Activated B cell treated with CpG ODN at 0.5 μM for 24 hours (primary cell): ENCODE measurements around the gene WDR36. TPM values are rescaled to one million over a fixed set of nuclear protein-coding genes. Genes with fewer than 3 reads are reported as not detected.

Source experiments
- ATAC-seq: fragments of 200-7000 bp; cut with Tn5 transposase; one replicate; pipeline ENCODE4 v1.10.0; 2021; ENCODE audit warnings: low read depth, mild to moderate bottlenecking, moderate library complexity
- CTCF ChIA-PET: fragments of 350-600 bp; sonication (Branson Sonifier 250); formaldehyde crosslinking; loops from one replicate; lab custom pipeline; 2021; ENCODE audit warnings: antibody characterized with exemption; lab: Charles Lee
- POLR2A ChIA-PET: fragments of 350-600 bp; sonication (Branson Sonifier 250); formaldehyde crosslinking; loops from one replicate; lab custom pipeline; 2021; ENCODE audit warnings: antibody characterized with exemption; lab: Charles Lee
- DNase-seq: peaks from one replicate; pipeline ENCODE4 v3.0.0; 2022
- H3K27ac Mint-ChIP-seq: one replicate; pipeline ENCODE4 v1.8.0; 2020; ENCODE audit warnings: mixed read lengths
- H3K27me3 Mint-ChIP-seq: one replicate; pipeline ENCODE4 v1.8.0; 2021; ENCODE audit warnings: mixed read lengths
- H3K36me3 Mint-ChIP-seq: one replicate; pipeline ENCODE4 v1.8.0; 2021; ENCODE audit warnings: low read depth, mixed read lengths
- H3K4me1 Mint-ChIP-seq: one replicate; pipeline ENCODE4 v1.8.0; 2021; ENCODE audit warnings: mixed read lengths
- H3K4me3 Mint-ChIP-seq: one replicate; pipeline ENCODE4 v1.8.0; 2020; ENCODE audit warnings: mild to moderate bottlenecking, mixed read lengths
- H3K9me3 Mint-ChIP-seq: one replicate; pipeline ENCODE4 v1.8.0; 2020; ENCODE audit warnings: mixed read lengths
- CTCF ChIP-seq: fragments of 200-600 bp; IDR thresholded peaks from one replicate; pipeline ENCODE4 v1.8.0; 2022; ENCODE audit warnings: antibody characterized with exemption, mild to moderate bottlenecking
- intact Hi-C: fragments of 100-400 bp; cut with micrococcal nuclease; formaldehyde crosslinking; loops from one replicate; pipeline ENCODE4 v1.15.1; 2024
- total RNA-seq: library from RNA; stranded (reverse); gene quantifications from 2 replicates; pipeline ENCODE4 v1.2.3, GENCODE V29; 2022

WDR36 gene
- total RNA-seq, 1 donor from 2014 or later: 48.6 TPM

- no peaks in the 10 kb centered on the region for H3K27me3 Mint-ChIP-seq
- DNase-seq (no peak), ATAC-seq (no peak)
- H3K4me3 Mint-ChIP-seq: no peak overlapping the region
- intact Hi-C loops: no loop called here
- H3K4me1 Mint-ChIP-seq: no peaks in the 10 kb centered on the region
- TF ChIP-seq CTCF: no peak
- peaks cover 51% of the 10 kb centered on the region for H3K36me3 Mint-ChIP-seq
- H3K27ac Mint-ChIP-seq: no peak overlapping the region
- CTCF ChIA-PET: no interaction called here
- POLR2A ChIA-PET: no interaction called here
- no peaks in the 10 kb centered on the region for H3K9me3 Mint-ChIP-seq
Measured at GRCh38 chr5:111127453-111128195, 35.5 kb downstream of the WDR36 start.

- ChIA-PET POLR2A (no interaction called here), CTCF (no interaction called here)
- Mint-ChIP-seq H3K9me3 (no peaks in the 10 kb centered on the region), H3K36me3 (peaks cover 33% of the 10 kb centered on the region), H3K27ac (no peak overlapping the region), H3K4me3 (no peak overlapping the region), H3K27me3 (no peaks in the 10 kb centered on the region), H3K4me1 (no peaks in the 10 kb centered on the region)
- TF ChIP-seq CTCF: no peak
- intact Hi-C loops: no loop called here
- DNase-seq: no peak
- no peak for ATAC-seq
Measured at GRCh38 chr5:111129938-111130337, 37.8 kb downstream of the WDR36 start.

GRCh38 chr5:111131356-111131755 is 39.2 kb downstream of the WDR36 start:
- no peak overlapping the region for H3K27ac Mint-ChIP-seq
- no peaks in the 10 kb centered on the region for H3K4me1 Mint-ChIP-seq
- H3K9me3 Mint-ChIP-seq: no peaks in the 10 kb centered on the region
- H3K36me3 Mint-ChIP-seq: peaks cover 29% of the 10 kb centered on the region
- H3K4me3 Mint-ChIP-seq: no peak overlapping the region
- ChIA-PET POLR2A (interaction anchor here (0.7 kb wide), 1 partner anchor 1750 kb away, joined by 3 read pairs; no protein-coding TSS in a partner anchor), CTCF (no interaction called here)
- no peak for TF ChIP-seq CTCF
- ATAC-seq (no peak), DNase-seq (no peak)
- no peaks in the 10 kb centered on the region for H3K27me3 Mint-ChIP-seq
- intact Hi-C loops: no loop called here

- Mint-ChIP-seq H3K27me3 (no peaks in the 10 kb centered on the region), H3K4me1 (no peaks in the 10 kb centered on the region), H3K36me3 (peaks cover 22% of the 10 kb centered on the region), H3K9me3 (no peaks in the 10 kb centered on the region), H3K27ac (no peak overlapping the region), H3K4me3 (no peak overlapping the region)
- ChIA-PET POLR2A (interaction anchor here (0.7 kb wide), 1 partner anchor 1749 kb away, joined by 3 read pairs; no protein-coding TSS in a partner anchor), CTCF (no interaction called here)
- no peak for TF ChIP-seq CTCF
- DNase-seq (no peak), ATAC-seq (no peak)
- intact Hi-C loops: no loop called here
Measured at GRCh38 chr5:111132076-111132475, 39.9 kb downstream of the WDR36 start.

GRCh38 chr5:111132731-111133435 is 40.7 kb downstream of the WDR36 start:
- Mint-ChIP-seq H3K4me3 (no peak overlapping the region), H3K36me3 (peaks cover 13% of the 10 kb centered on the region), H3K27me3 (no peaks in the 10 kb centered on the region), H3K9me3 (no peaks in the 10 kb centered on the region), H3K4me1 (no peaks in the 10 kb centered on the region), H3K27ac (no peak overlapping the region)
- intact Hi-C loops: no loop called here
- no peak for ATAC-seq
- ChIA-PET CTCF (no interaction called here), POLR2A (no interaction called here)
- DNase-seq: no peak
- TF ChIP-seq CTCF: no peak
